CD4-positive, alpha-beta T cell treated with Interleukin-15 for 1 hour (primary cell): ENCODE data around the gene DHTKD1.

Source experiments
- DNase-seq: peaks from one replicate; pipeline ENCODE4 v3.0.0-alpha.2; 2020

The DHTKD1 gene

GRCh38 chr10:12068449-12069269 lies at the start of gene DHTKD1:
TSS of gene DHTKD1 (plus strand) at chr10:12068954. CDS start at chr10:12069034, 80 bp downstream.
- DNase-seq = peak; percentile 97

GRCh38 chr10:12019283-12019971 lies 49.3 kb upstream of the DHTKD1 start:
- DNase-seq = no peak

DNA sequence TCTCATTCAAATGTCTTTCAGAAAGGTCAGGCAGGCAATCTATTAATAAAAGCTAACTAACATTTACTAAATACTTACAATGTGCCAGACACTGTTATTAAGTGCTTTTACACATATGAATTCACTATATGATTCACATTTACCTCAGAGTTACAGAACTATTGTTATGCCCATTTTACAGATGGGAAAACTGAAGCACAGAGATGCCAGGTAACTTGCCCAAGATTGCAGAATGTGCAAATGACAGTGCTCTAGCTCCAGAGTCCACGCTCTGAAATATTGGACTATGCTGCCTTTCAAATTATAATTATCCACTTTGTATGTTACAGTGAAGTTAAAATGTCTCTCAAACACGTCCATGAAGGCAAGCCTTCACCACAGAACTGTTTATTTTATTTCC lies 48.2 kb upstream of the DHTKD1 start:
- no peak for DNase-seq

GRCh38 chr10:12022580-12023257 lies 46.0 kb upstream of the DHTKD1 start:
- DNase-seq = no peak

GRCh38 chr10:12025591-12025990 lies 43.2 kb upstream of the DHTKD1 start:
- DNase-seq = no peak

DNA sequence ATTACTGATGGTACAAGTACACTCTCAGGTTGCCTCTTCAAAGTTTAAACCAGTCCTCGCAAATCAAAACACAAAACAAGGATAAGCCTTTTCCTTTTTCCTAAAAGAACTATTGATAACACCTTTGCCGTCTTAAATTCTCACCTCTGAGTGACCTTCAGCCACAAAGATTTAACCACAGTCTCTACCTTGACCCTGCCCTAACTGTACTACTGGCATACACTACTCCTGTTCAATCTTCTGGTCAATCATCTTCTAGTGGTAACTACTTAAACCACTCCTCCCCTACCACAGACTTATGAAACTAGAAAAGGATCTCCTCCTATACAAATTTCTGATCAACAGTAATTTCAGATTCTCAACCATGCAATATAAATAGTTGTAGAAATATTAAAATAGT lies 41.2 kb upstream of the DHTKD1 start:
- no peak for DNase-seq

GRCh38 chr10:12031404-12031803 lies 37.4 kb upstream of the DHTKD1 start:
- DNase-seq = no peak

DNA sequence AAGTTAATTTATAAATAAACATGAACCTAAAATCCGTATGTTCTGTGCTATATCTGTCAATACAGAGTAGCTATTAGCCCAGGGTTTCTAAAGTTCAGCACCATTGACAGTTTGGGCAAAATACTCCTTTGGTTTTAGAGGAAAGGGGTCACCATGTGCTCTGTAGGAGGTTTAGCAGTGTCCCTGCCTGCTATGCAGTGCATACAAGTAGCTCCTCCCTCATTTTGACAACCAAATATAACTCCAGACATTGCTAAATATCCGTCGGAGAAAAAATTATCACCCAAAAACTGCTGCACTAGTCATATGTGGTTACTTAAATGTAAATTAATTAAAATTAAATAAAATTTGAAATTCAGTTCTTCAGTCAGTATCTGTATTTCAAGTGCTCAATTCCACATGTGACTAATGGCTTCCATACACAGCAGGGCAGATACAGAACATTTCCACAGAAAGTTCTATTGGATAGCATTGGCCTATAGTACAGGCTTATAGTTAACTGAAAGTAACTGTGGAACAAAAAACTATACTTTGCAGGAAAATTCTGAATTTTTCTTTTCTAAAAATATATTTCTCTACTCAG lies 32.6 kb upstream of the DHTKD1 start:
- no peak for DNase-seq

- no peak for DNase-seq
These were observed 26.9 kb upstream of the DHTKD1 start for GRCh38 chr10:12041766-12042408.

- peak; percentile 39 for DNase-seq
These were observed 26.4 kb upstream of the DHTKD1 start for GRCh38 chr10:12042409-12042796.

DNA sequence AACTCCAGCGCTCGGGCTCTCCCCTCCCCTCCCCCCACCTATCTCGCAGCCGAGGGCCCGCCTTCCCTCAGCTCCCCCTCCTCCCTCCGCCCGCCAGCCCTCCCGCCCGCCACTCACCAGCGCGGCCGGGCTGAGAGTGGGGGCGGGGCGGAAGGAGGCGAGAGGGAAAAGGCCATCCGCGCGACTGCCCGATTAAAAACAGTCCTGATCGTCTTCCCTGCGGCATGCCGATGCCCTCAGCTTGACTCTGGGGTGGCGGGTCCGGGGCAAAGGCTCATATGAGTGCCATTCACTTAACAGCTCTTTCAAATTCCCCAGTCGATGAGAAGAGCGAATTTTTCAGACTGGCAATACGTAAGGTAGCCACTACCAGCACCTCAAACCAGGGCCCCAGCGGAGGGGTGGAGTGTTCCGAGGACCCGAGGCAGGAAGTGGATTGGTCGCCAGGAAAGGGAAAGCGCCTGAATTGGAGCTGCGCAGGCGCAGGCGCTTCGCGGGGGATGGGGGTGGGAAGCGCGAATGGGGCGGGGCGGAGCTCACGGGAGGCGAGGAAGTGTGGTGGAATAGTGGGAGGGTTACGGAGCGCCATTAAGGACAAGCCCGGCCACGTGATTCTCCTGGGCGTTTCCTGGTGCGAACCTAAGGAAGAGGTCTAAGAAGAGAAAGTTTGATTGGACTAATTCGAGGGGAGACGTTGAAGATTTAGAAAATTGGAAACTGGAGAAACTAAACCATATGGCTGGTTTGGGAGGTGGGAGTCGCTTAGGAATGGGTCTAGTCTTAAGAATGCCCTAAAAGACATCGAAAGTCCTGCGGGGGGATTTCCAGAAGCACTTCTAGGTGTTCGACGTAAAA lies 25.7 kb upstream of the DHTKD1 start, which contains the start of gene UPF2:
Gene UPF2 (minus strand): TSS at position 13 of the 855 bp plus-strand sequence. CDS start 7,386 bp downstream, outside the sequence.
- peak; percentile 98 for DNase-seq

- DNase-seq = no peak
These were observed 23.2 kb upstream of the DHTKD1 start for GRCh38 chr10:12045596-12045995.

GRCh38 chr10:12048547-12048946 lies 20.2 kb upstream of the DHTKD1 start:
- no peak for DNase-seq

DNA sequence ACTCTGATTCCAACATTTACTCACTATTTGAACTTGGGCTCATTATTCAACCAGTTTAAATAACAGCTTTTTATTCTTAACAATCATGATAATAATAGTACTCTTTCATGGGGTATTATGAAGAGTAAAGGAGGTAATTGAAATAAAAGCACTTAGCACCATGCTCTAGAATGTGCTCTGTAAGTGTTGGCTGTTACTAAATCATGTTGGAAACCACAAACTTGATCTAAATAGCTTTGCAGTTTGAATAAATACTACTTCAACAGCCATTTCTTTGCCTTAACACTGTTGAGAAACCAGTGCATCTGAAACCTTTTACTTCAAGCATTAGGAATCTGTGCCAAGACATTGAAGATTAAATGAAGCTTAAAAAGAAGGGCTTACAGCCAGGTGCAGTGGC lies 18.2 kb upstream of the DHTKD1 start:
- DNase-seq = no peak

- no peak for DNase-seq
These were observed 17.5 kb upstream of the DHTKD1 start for GRCh38 chr10:12051241-12051640.

GRCh38 chr10:12055732-12056131 lies 13.0 kb upstream of the DHTKD1 start:
- no peak for DNase-seq

DNA sequence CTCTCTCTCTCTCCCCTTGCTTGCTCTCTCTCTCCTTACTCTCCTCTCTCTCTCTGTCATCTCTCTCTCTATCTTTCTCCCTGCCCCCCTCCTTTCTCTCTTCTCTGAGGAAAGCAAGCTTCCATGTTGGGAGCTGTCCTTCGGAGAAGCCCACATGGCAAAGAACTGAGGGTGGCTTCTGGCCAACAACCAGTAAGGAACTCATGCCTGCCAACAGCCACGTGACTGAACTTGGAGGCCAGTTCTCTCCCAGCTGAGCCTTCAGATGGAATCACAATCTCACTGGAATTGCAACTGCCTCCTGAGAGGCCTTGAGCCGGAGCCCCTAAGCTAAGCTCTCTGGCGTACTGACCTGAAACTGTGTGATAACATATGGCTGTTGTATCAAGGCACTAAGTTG lies 12.0 kb upstream of the DHTKD1 start:
- DNase-seq = no peak

- no peak for DNase-seq
These were observed 7.6 kb upstream of the DHTKD1 start for GRCh38 chr10:12061124-12061523.

DNA sequence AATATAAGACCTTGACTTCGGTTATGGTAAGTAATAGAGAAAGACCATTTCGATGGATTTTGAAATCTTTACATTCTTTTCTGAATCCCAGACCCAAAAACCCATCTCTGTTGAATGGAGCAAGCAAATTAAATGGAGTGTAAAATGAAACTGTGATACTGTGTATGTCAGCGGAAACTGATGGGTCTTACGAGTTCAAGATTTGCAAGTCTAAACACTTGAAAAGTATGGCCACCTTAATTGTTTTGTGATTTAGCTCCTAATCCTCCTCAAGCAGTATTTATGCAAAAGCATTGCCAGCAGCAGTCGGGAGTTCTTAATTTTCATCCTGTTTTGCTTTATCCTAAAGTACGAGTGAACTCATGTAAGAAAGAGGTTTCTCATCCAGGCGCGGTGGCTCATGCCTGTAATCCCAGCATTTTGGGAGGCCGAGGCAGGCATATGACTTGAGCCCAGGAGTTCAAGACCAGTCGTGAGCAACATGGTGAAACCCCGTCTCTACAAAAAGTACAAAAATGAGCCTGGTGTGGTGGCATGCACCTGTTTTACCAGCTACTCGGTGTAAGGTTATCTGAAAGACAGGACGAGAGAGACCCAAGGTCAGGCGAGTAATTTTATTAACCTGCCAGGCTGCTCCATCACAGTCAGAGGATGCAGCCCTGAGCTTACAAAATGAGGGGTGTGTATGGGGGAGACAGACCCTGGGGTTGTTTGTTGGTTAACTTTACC lies 5.8 kb upstream of the DHTKD1 start:
- DNase-seq = no peak

GRCh38 chr10:12063483-12063818 lies 5.3 kb upstream of the DHTKD1 start:
- DNase-seq = no peak

GRCh38 chr10:12067336-12067735 lies 1.4 kb upstream of the DHTKD1 start:
- DNase-seq = no peak
